GM12878 (cell line): Measurements from ENCODE around the gene PIGU. TPM values are rescaled to one million over a fixed set of nuclear protein-coding genes. Genes with fewer than 3 reads are reported as not detected.

Source experiments
- CREB1 ChIP-seq: IDR thresholded peaks from 2 replicates; pipeline ENCODE4 v1.6.1; 2012; ENCODE audit warnings: low read depth, mild to moderate bottlenecking, inconsistent platforms
- FOS ChIP-seq: IDR thresholded peaks from 3 replicates; pipeline ENCODE4 v1.6.1; 2011; ENCODE audit warnings: borderline replicate concordance; ENCODE audit not compliant: insufficient read length; ENCODE audit errors: extremely low read depth
- GABPA ChIP-seq: IDR thresholded peaks from 2 replicates; pipeline ENCODE4 v1.6.1; 2014; ENCODE audit warnings: antibody characterized with exemption, low read depth, mild to moderate bottlenecking, inconsistent platforms
- GATAD2B ChIP-seq: fragments of 450-650 bp; conservative IDR thresholded peaks from 2 replicates; pipeline ENCODE4 v1.6.1; 2017; ENCODE audit warnings: low read depth, mild to moderate bottlenecking, moderate library complexity
- KLF5 ChIP-seq: fragments of 450-650 bp; IDR thresholded peaks from 2 replicates; pipeline ENCODE4 v1.6.1; 2014; ENCODE audit warnings: mild to moderate bottlenecking; ENCODE audit not compliant: partially characterized antibody
- MYB ChIP-seq: fragments of 150-350 bp; IDR thresholded peaks from 2 replicates; pipeline ENCODE4 v1.6.1; 2014; ENCODE audit warnings: mild to moderate bottlenecking, low read depth, low read length, borderline replicate concordance
- NR2C2 ChIP-seq: IDR thresholded peaks from 2 replicates; pipeline ENCODE4 v1.6.1; 2011; ENCODE audit warnings: borderline replicate concordance, low read depth; ENCODE audit not compliant: control insufficient read depth, insufficient read length
- SP1 ChIP-seq: IDR thresholded peaks from one replicate; pipeline ENCODE4 v1.6.1; 2011; ENCODE audit warnings: low read depth, low read length
- ZNF24 ChIP-seq: fragments of 450-650 bp; IDR thresholded peaks from 2 replicates; pipeline ENCODE4 v1.6.1; 2017; ENCODE audit warnings: antibody characterized with exemption, mild to moderate bottlenecking
- polyA plus RNA-seq, 11 experiments: library from polyadenylated mRNA; depleted of rRNA in 4 of 11; unstranded in 6 of 11; stranded (reverse) in 5 of 11; fragments of >200 nt; fragmentation: Nextera tagmentation in 4 of 11; fragmentation: Illumina TruSeq in 1 of 11; extraction: Ambion mirVana in 4 of 11; extraction: Trizol in 1 of 11; gene quantifications; 1 replicate in 1 of 11; 2 replicates in 10 of 11; pipeline versions ENCODE4 v1.2.1 to v1.2.3, GENCODE V29; 2011 to 2016; ENCODE audit warnings: inconsistent platforms in 2 of 11, missing spikeins in 2 of 11, low read depth in 1 of 11
- total RNA-seq, 4 experiments: library from RNA; depleted of rRNA in 3 of 4; stranded (reverse); fragments of >200 nt in 3 of 4; fragmentation: Illumina TruSeq in 1 of 4; extraction: Trizol in 1 of 4; gene quantifications; 2 replicates each; pipeline versions ENCODE4 v1.2.1 to v1.2.3, GENCODE V29; 2013 to 2021
- TF ChIP-seq, protein P1 (sequence below): fragments of 450-650 bp; IDR thresholded peaks from 2 replicates; pipeline ENCODE4 v1.6.1; 2018; ENCODE audit warnings: borderline replicate concordance, mild to moderate bottlenecking; ENCODE audit not compliant: partially characterized antibody
- TF ChIP-seq, protein P2 (sequence below): IDR thresholded peaks from 2 replicates; pipeline ENCODE4 v1.6.1; 2011; ENCODE audit warnings: borderline replicate concordance, low read depth, mild to moderate bottlenecking, moderate library complexity, low read length; ENCODE audit not compliant: insufficient read depth, poor library complexity, severe bottlenecking
- TF ChIP-seq, protein P3 (sequence below): fragments of 450-650 bp; conservative IDR thresholded peaks from 2 replicates; pipeline ENCODE4 v1.6.1; 2017; ENCODE audit warnings: mild to moderate bottlenecking, moderate library complexity
- TF ChIP-seq, protein P4 (sequence below): fragments of 450-650 bp; IDR thresholded peaks from 2 replicates; pipeline ENCODE4 v1.6.1; 2017; ENCODE audit warnings: mild to moderate bottlenecking
- TF ChIP-seq, protein P5 (sequence below): fragments of 450-650 bp; IDR thresholded peaks from 2 replicates; pipeline ENCODE4 v1.6.1; 2016; ENCODE audit warnings: mild to moderate bottlenecking, moderate library complexity, borderline replicate concordance
- TF ChIP-seq, protein P6 (sequence below): IDR thresholded peaks from 2 replicates; pipeline ENCODE4 v1.6.1; 2011; ENCODE audit warnings: low read depth, low read length, improper control_type of control experiment, borderline replicate concordance

PIGU gene
- total and polyA plus RNA-seq, 10 of the 15 experiments (the other 5 are each of a cell fraction or from before 2014, with no cell fraction given) = 4.1 to 88.2 (median 25.0) TPM

DNA sequence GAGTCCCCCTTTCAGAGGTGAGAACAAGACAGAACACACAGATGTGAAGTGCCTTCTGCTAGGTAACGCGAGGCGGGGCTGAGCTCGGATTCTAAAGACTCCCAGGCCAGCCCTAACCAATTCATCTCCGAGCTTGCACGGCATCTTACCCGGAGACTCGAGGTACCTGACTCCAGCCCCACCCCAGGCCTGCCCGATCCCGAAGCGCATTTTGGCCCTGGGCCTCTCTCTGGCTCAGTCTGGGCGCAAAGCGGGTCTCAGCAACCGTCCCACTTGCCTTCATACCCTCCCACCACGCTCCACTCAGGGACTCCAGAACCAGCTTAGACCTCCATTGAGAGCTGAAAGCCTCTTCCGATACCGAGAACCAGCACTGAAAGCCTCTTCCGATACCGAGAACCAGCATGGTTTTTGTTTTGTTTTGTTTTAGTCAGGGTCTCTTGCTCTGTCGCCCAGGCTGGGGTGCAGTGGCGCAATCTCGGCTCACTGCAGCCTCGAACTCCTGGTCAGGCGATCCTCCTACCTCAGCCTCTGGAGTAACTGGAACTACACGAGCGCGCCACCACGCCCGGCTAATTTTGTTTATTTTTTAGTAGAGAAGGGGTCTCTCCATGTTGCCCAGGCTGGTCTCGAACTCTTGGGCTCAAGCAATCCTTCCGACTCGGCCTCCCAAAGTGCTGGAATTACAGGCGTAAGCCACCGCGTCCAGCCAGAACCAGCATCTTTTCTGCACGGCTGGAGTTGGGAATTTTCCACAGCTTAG is 161.2 kb downstream of the PIGU start (continued):
- TF ChIP-seq NR2C2 (peak; percentile 77), MYB (no peak), FOS (no peak), KLF5 (peak; percentile 10), GABPA (no peak), CREB1 (no peak; the same call in 1 of the 2 replicates), GATAD2B (no peak), ZNF24 (no peak), SP1 (no peak)
- TF ChIP-seq, protein P1, sequence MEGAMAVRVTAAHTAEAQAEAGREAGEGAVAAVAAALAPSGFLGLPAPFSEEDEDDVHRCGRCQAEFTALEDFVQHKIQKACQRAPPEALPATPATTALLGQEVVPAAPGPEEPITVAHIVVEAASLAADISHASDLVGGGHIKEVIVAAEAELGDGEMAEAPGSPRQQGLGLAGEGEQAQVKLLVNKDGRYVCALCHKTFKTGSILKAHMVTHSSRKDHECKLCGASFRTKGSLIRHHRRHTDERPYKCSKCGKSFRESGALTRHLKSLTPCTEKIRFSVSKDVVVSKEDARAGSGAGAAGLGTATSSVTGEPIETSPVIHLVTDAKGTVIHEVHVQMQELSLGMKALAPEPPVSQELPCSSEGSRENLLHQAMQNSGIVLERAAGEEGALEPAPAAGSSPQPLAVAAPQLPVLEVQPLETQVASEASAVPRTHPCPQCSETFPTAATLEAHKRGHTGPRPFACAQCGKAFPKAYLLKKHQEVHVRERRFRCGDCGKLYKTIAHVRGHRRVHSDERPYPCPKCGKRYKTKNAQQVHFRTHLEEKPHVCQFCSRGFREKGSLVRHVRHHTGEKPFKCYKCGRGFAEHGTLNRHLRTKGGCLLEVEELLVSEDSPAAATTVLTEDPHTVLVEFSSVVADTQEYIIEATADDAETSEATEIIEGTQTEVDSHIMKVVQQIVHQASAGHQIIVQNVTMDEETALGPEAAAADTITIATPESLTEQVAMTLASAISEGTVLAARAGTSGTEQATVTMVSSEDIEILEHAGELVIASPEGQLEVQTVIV = no peak
- TF ChIP-seq, protein P2, sequence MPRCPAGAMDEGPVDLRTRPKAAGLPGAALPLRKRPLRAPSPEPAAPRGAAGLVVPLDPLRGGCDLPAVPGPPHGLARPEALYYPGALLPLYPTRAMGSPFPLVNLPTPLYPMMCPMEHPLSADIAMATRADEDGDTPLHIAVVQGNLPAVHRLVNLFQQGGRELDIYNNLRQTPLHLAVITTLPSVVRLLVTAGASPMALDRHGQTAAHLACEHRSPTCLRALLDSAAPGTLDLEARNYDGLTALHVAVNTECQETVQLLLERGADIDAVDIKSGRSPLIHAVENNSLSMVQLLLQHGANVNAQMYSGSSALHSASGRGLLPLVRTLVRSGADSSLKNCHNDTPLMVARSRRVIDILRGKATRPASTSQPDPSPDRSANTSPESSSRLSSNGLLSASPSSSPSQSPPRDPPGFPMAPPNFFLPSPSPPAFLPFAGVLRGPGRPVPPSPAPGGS = no peak
- TF ChIP-seq, protein P3, sequence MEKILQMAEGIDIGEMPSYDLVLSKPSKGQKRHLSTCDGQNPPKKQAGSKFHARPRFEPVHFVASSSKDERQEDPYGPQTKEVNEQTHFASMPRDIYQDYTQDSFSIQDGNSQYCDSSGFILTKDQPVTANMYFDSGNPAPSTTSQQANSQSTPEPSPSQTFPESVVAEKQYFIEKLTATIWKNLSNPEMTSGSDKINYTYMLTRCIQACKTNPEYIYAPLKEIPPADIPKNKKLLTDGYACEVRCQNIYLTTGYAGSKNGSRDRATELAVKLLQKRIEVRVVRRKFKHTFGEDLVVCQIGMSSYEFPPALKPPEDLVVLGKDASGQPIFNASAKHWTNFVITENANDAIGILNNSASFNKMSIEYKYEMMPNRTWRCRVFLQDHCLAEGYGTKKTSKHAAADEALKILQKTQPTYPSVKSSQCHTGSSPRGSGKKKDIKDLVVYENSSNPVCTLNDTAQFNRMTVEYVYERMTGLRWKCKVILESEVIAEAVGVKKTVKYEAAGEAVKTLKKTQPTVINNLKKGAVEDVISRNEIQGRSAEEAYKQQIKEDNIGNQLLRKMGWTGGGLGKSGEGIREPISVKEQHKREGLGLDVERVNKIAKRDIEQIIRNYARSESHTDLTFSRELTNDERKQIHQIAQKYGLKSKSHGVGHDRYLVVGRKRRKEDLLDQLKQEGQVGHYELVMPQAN = no peak; the same call in 1 of the 2 replicates
- TF ChIP-seq, protein P4, sequence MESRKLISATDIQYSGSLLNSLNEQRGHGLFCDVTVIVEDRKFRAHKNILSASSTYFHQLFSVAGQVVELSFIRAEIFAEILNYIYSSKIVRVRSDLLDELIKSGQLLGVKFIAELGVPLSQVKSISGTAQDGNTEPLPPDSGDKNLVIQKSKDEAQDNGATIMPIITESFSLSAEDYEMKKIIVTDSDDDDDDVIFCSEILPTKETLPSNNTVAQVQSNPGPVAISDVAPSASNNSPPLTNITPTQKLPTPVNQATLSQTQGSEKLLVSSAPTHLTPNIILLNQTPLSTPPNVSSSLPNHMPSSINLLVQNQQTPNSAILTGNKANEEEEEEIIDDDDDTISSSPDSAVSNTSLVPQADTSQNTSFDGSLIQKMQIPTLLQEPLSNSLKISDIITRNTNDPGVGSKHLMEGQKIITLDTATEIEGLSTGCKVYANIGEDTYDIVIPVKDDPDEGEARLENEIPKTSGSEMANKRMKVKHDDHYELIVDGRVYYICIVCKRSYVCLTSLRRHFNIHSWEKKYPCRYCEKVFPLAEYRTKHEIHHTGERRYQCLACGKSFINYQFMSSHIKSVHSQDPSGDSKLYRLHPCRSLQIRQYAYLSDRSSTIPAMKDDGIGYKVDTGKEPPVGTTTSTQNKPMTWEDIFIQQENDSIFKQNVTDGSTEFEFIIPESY = no peak
- TF ChIP-seq, protein P5, sequence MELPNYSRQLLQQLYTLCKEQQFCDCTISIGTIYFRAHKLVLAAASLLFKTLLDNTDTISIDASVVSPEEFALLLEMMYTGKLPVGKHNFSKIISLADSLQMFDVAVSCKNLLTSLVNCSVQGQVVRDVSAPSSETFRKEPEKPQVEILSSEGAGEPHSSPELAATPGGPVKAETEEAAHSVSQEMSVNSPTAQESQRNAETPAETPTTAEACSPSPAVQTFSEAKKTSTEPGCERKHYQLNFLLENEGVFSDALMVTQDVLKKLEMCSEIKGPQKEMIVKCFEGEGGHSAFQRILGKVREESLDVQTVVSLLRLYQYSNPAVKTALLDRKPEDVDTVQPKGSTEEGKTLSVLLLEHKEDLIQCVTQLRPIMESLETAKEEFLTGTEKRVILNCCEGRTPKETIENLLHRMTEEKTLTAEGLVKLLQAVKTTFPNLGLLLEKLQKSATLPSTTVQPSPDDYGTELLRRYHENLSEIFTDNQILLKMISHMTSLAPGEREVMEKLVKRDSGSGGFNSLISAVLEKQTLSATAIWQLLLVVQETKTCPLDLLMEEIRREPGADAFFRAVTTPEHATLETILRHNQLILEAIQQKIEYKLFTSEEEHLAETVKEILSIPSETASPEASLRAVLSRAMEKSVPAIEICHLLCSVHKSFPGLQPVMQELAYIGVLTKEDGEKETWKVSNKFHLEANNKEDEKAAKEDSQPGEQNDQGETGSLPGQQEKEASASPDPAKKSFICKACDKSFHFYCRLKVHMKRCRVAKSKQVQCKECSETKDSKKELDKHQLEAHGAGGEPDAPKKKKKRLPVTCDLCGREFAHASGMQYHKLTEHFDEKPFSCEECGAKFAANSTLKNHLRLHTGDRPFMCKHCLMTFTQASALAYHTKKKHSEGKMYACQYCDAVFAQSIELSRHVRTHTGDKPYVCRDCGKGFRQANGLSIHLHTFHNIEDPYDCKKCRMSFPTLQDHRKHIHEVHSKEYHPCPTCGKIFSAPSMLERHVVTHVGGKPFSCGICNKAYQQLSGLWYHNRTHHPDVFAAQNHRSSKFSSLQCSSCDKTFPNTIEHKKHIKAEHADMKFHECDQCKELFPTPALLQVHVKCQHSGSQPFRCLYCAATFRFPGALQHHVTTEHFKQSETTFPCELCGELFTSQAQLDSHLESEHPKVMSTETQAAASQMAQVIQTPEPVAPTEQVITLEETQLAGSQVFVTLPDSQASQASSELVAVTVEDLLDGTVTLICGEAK = no peak
- TF ChIP-seq, protein P6, sequence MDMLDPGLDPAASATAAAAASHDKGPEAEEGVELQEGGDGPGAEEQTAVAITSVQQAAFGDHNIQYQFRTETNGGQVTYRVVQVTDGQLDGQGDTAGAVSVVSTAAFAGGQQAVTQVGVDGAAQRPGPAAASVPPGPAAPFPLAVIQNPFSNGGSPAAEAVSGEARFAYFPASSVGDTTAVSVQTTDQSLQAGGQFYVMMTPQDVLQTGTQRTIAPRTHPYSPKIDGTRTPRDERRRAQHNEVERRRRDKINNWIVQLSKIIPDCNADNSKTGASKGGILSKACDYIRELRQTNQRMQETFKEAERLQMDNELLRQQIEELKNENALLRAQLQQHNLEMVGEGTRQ = no peak
